Central memory CD4-positive, alpha-beta T cell (primary cell): ENCODE results near the gene DBH.

ENCODE experiments used
- DNase-seq: peaks from one replicate; pipeline ENCODE4 v3.0.0; 2022
- total RNA-seq, 3 experiments: gene quantifications; one replicate each; lab custom pipeline; 2026; lab: John Stamatoyannopoulos, UW

DBH gene
- total RNA-seq = 0 to 0.71 (median 0) reads per million in 3 experiments

GRCh38 chr9:133635533-133636531 lies at the start of gene DBH:
Gene DBH, plus strand, starts transcription at chr9:133636363. Its CDS starts 9 bp downstream, at chr9:133636372.
- no peak for DNase-seq

- DNase-seq = no peak
Observed at GRCh38 chr9:133587051-133587450, 49.1 kb upstream of the DBH start.

- DNase-seq = no peak
Observed at GRCh38 chr9:133587466-133587865, 48.7 kb upstream of the DBH start.

- DNase-seq = no peak
Observed at GRCh38 chr9:133589454-133590227, 46.5 kb upstream of the DBH start.

- no peak for DNase-seq
Observed at GRCh38 chr9:133590231-133590855, 45.8 kb upstream of the DBH start.

- no peak for DNase-seq
Observed at GRCh38 chr9:133591116-133591910, 44.9 kb upstream of the DBH start.

- DNase-seq = no peak
Observed at GRCh38 chr9:133591985-133592384, 44.2 kb upstream of the DBH start.

GRCh38 chr9:133592731-133593409 lies 43.3 kb upstream of the DBH start:
- DNase-seq = no peak

- no peak for DNase-seq
Observed at GRCh38 chr9:133593587-133594253, 42.4 kb upstream of the DBH start.

- DNase-seq = no peak
Observed at GRCh38 chr9:133594310-133594709, 41.9 kb upstream of the DBH start.

- no peak for DNase-seq
Observed at GRCh38 chr9:133595910-133596309, 40.3 kb upstream of the DBH start.

- DNase-seq = no peak
Observed at GRCh38 chr9:133597316-133597957, 38.7 kb upstream of the DBH start.

- DNase-seq = no peak
Observed at GRCh38 chr9:133598978-133599377, 37.2 kb upstream of the DBH start.

- no peak for DNase-seq
Observed at GRCh38 chr9:133599470-133600173, 36.5 kb upstream of the DBH start.

GRCh38 chr9:133600739-133601138 lies 35.4 kb upstream of the DBH start:
- no peak for DNase-seq

GRCh38 chr9:133601746-133602145 lies 34.4 kb upstream of the DBH start:
- DNase-seq = no peak

GRCh38 chr9:133602277-133602676 lies 33.9 kb upstream of the DBH start:
- no peak for DNase-seq

- no peak for DNase-seq
Observed at GRCh38 chr9:133603135-133603927, 32.8 kb upstream of the DBH start.

- DNase-seq = no peak
Observed at GRCh38 chr9:133604214-133604613, 31.9 kb upstream of the DBH start.
